SK-N-MC (cell line): ENCODE data around the gene TANGO2.

ENCODE experiments used
- DNase-seq: peaks from one replicate; pipeline ENCODE4 v3.0.0-alpha.2; 2011; ENCODE audit warnings: low read depth, low spot score
- H3K27ac ChIP-seq: fragments of 200-600 bp; sonication (generic); 2 replicates; pipeline ENCODE4 v1.5.1; 2016; ENCODE audit warnings: mixed run types
- H3K36me3 ChIP-seq: fragments of 200-600 bp; sonication (generic); 2 replicates; pipeline ENCODE4 v1.6.1; 2017; ENCODE audit warnings: antibody characterized with exemption, low read length, mixed read lengths; ENCODE audit not compliant: insufficient read depth
- H3K4me3 ChIP-seq: fragments of 200-600 bp; sonication (generic); 2 replicates; pipeline ENCODE4 v1.5.1; 2016
- H3K9ac ChIP-seq: fragments of 200-600 bp; sonication (generic); 2 replicates; pipeline ENCODE4 v1.8.0; 2017; ENCODE audit warnings: mixed run types, mixed read lengths; ENCODE audit not compliant: insufficient read length
- H3K9me3 ChIP-seq: fragments of 200-600 bp; sonication (generic); 2 replicates; pipeline ENCODE4 v1.6.1; 2017; ENCODE audit warnings: low read depth, mild to moderate bottlenecking, antibody characterized with exemption, low read length, moderate library complexity, mixed read lengths
- EZH2 ChIP-seq: fragments of 200-600 bp; sonication (generic); IDR thresholded peaks from one replicate; pipeline ENCODE4 v1.6.1; 2017; ENCODE audit warnings: antibody characterized with exemption
- FOXP2 ChIP-seq: optimal IDR thresholded peaks from 2 replicates; pipeline ENCODE3; 2011; ENCODE audit warnings: mild to moderate bottlenecking, moderate library complexity; ENCODE audit not compliant: insufficient read depth; ENCODE audit errors: extremely low read length, control extremely low read depth
- POLR2AphosphoS5 ChIP-seq: IDR thresholded peaks from 2 replicates; pipeline ENCODE4 v1.6.1; 2012; ENCODE audit warnings: mild to moderate bottlenecking, low read depth, low read length, borderline replicate concordance

Gene TANGO2

GRCh38 chr22:19998232-19998951 lies 22.5 kb upstream of the TANGO2 start:
- no peak for DNase-seq
- Histone ChIP-seq H3K36me3 (no peaks in the 10 kb centered on the region), H3K9me3 (no peaks in the 10 kb centered on the region), H3K4me3 (no peak overlapping the region), H3K9ac (no peak overlapping the region), H3K27ac (no peak overlapping the region)
- TF ChIP-seq FOXP2 = no peak
- TF ChIP-seq POLR2AphosphoS5 = no peak
- no peak for TF ChIP-seq EZH2

DNA sequence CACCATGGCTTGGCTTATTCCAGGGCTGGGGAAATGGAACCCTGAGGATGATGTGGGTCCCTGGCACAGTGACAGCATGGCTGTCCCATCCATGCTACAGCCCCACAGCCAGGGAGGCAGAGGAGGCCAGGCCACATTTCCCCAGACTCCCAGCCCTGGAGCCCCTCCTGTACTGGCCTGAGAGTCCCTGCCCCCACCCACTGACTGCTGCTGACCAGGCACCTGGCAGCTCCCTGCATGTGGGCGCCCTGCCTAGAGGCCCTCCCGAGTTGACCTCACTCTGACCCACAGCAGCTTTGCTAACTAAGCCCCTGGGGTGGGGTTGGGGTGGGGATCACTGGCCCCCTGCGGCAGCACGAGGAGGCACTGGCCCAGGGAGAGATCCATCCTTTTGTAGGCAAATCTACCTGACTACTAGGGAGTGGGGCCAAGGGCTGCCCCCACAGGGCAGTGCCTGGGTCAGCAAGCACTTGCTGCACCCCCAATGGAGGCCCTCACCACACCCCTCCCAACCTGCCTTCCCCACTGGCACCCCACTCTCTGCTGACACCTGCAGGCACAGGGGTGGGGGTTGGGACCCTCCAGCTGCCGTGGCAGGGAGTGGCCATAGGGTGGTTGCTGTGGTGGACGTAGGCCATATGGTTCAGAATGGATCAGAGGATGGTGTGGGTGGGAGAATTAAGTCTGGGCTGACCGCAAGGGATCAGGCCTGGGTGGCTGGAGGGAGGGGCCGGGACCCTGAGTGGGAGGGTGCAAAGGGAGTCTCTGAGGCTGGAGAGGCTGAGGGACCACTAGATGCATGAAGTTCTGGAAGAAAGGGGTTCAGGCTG lies 21.7 kb upstream of the TANGO2 start:
- Histone ChIP-seq H3K9me3 (no peaks in the 10 kb centered on the region; the same call in 1 of the 2 replicates), H3K27ac (no peak overlapping the region), H3K9ac (no peak overlapping the region), H3K4me3 (no peak overlapping the region), H3K36me3 (no peaks in the 10 kb centered on the region)
- TF ChIP-seq FOXP2 = no peak
- TF ChIP-seq EZH2 = no peak
- TF ChIP-seq POLR2AphosphoS5 = no peak
- DNase-seq = no peak

- H3K4me3 ChIP-seq = no peak overlapping the region
- TF ChIP-seq POLR2AphosphoS5 (no peak), EZH2 (no peak), FOXP2 (no peak)
- H3K27ac ChIP-seq = no peak overlapping the region
- H3K9ac ChIP-seq = no peak overlapping the region
- no peaks in the 10 kb centered on the region for H3K36me3 ChIP-seq
- H3K9me3 ChIP-seq = no peaks in the 10 kb centered on the region; the same call in 1 of the 2 replicates
- no peak for DNase-seq
These were observed 20.4 kb upstream of the TANGO2 start for GRCh38 chr22:20000246-20001081.

GRCh38 chr22:20001082-20001638 lies 19.8 kb upstream of the TANGO2 start:
- TF ChIP-seq POLR2AphosphoS5 = no peak
- no peak for TF ChIP-seq FOXP2
- TF ChIP-seq EZH2 = no peak
- no peaks in the 10 kb centered on the region; the same call in 1 of the 2 replicates for H3K9me3 ChIP-seq
- H3K27ac ChIP-seq = no peak overlapping the region
- H3K4me3 ChIP-seq = no peak overlapping the region
- no peak overlapping the region for H3K9ac ChIP-seq
- H3K36me3 ChIP-seq = no peaks in the 10 kb centered on the region
- DNase-seq = no peak

GRCh38 chr22:20002128-20002527 lies 18.8 kb upstream of the TANGO2 start:
- no peak overlapping the region for H3K27ac ChIP-seq
- no peak overlapping the region for H3K9ac ChIP-seq
- H3K36me3 ChIP-seq = no peaks in the 10 kb centered on the region
- H3K9me3 ChIP-seq = no peaks in the 10 kb centered on the region; the same call in 1 of the 2 replicates
- TF ChIP-seq FOXP2 (no peak), EZH2 (no peak), POLR2AphosphoS5 (no peak)
- H3K4me3 ChIP-seq = no peak overlapping the region
- DNase-seq = no peak

- no peak for TF ChIP-seq POLR2AphosphoS5
- TF ChIP-seq EZH2 = no peak
- TF ChIP-seq FOXP2 = no peak
- Histone ChIP-seq H3K36me3 (no peaks in the 10 kb centered on the region), H3K9ac (no peak overlapping the region), H3K27ac (no peak overlapping the region), H3K4me3 (no peak overlapping the region), H3K9me3 (no peaks in the 10 kb centered on the region; the same call in 1 of the 2 replicates)
- DNase-seq = no peak
These were observed 18.3 kb upstream of the TANGO2 start for GRCh38 chr22:20002636-20003035.

DNA sequence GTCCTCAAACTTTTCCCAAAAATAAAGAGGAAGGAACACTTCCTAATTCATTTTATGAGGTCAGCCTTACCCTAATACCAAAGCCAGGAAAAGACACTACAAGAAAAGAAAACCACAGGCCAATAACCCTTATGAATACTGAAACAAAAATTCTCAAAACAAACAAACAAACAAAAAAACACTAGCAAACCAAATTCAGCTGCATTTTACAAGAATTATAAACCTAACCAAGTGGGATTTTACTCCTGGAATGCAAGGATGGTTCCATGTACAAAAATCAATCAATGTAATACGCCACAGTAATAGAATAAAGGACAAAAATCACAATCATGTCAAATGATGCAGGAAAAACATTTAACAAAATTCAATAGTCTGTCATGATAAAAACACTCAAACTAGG lies 17.6 kb upstream of the TANGO2 start:
- DNase-seq = no peak
- Histone ChIP-seq H3K27ac (no peak overlapping the region), H3K9ac (no peak overlapping the region), H3K36me3 (no peaks in the 10 kb centered on the region), H3K9me3 (no peaks in the 10 kb centered on the region; the same call in 1 of the 2 replicates), H3K4me3 (no peak overlapping the region)
- TF ChIP-seq POLR2AphosphoS5 (no peak), EZH2 (no peak), FOXP2 (no peak)
